Caco-2 (cell line): ENCODE measurements around the gene IL9. TPM values are rescaled to one million over a fixed set of nuclear protein-coding genes. Genes with fewer than 3 reads are reported as not detected.

ENCODE experiments used
- BruUV-seq: library from RNA; stranded (reverse); fragments of 400-500 nt; replicated peaks from 2 replicates; lab custom pipeline; 2021; lab: Mats Ljungman, UMichigan
- CTCF ChIA-PET: fragments of 300-600 bp; sonication (Branson Sonifier 250); formaldehyde crosslinking; loops from one replicate; lab custom pipeline; 2022; ENCODE audit warnings: antibody characterized with exemption; lab: Charles Lee
- POLR2A ChIA-PET: fragments of 300-600 bp; sonication (Branson Sonifier 250); formaldehyde crosslinking; loops from one replicate; lab custom pipeline; 2022; ENCODE audit warnings: antibody characterized with exemption; lab: Charles Lee
- DNase-seq, 2 experiments: peaks; one replicate each; pipeline versions ENCODE4 v3.0.0 to v3.0.0-alpha.2; 2020 to 2022
- H3K27me3 ChIP-seq: replicated peaks from 2 replicates; pipeline ENCODE4 v1.6.0; 2011; ENCODE audit warnings: low read length; ENCODE audit not compliant: control insufficient read depth, insufficient read depth
- H3K36me3 ChIP-seq: 2 replicates; pipeline ENCODE4 v1.5.1; 2011; ENCODE audit warnings: low read length; ENCODE audit not compliant: control insufficient read depth, insufficient read depth
- H3K4me1 ChIP-seq: fragments of 250-450 bp; sonication (Bioruptor Pico); 2 replicates; pipeline ENCODE4 v1.5.1; 2020; ENCODE audit warnings: mild to moderate bottlenecking
- H3K4me3 ChIP-seq: 2 replicates; pipeline ENCODE4 v1.5.1; 2011; ENCODE audit warnings: low read depth, mild to moderate bottlenecking, control low read depth, low read length
- H3K9me3 ChIP-seq: fragments of 250-450 bp; sonication (Bioruptor Pico); 2 replicates; pipeline ENCODE4 v1.5.1; 2020; ENCODE audit warnings: mild to moderate bottlenecking, moderate library complexity
- H3K27ac Mint-ChIP-seq: one replicate; pipeline ENCODE4 v1.8.0; 2022; ENCODE audit warnings: mixed read lengths; ENCODE audit not compliant: unreplicated experiment
- H3K27me3 Mint-ChIP-seq: one replicate; pipeline ENCODE4 v1.8.0; 2022; ENCODE audit warnings: mixed read lengths; ENCODE audit not compliant: insufficient read depth, unreplicated experiment
- H3K36me3 Mint-ChIP-seq: one replicate; pipeline ENCODE4 v1.8.0; 2022; ENCODE audit warnings: mild to moderate bottlenecking, mixed read lengths; ENCODE audit not compliant: insufficient read depth, unreplicated experiment
- H3K4me1 Mint-ChIP-seq: one replicate; pipeline ENCODE4 v1.8.0; 2022; ENCODE audit warnings: low read depth, mixed read lengths; ENCODE audit not compliant: unreplicated experiment
- H3K4me3 Mint-ChIP-seq: one replicate; pipeline ENCODE4 v1.8.0; 2022; ENCODE audit warnings: mild to moderate bottlenecking, moderate library complexity, mixed read lengths; ENCODE audit not compliant: unreplicated experiment
- H3K9me3 Mint-ChIP-seq: one replicate; pipeline ENCODE4 v1.8.0; 2022; ENCODE audit warnings: mixed read lengths; ENCODE audit not compliant: unreplicated experiment
- CTCF ChIP-seq, 2 experiments: fragments of 200-600 bp in 1 of 2; IDR thresholded peaks; 1 replicate in 1 of 2; 2 replicates in 1 of 2; pipeline versions ENCODE4 v1.5.1 to v1.8.0; 2011 to 2022; ENCODE audit warnings: antibody characterized with exemption in 1 of 2, control low read depth in 1 of 2, inconsistent platforms in 1 of 2, low read depth in 1 of 2, low read length in 1 of 2, mild to moderate bottlenecking in 1 of 2, moderate library complexity in 1 of 2; ENCODE audit not compliant: insufficient read depth in 1 of 2, severe bottlenecking in 1 of 2, unreplicated experiment in 1 of 2
- intact Hi-C: fragments of 100-400 bp; cut with micrococcal nuclease; formaldehyde crosslinking; loops from one replicate; pipeline ENCODE4 v1.10.0; 2022; ENCODE audit not compliant: unreplicated experiment
- total RNA-seq: library from RNA; stranded (reverse); gene quantifications from 2 replicates; pipeline ENCODE4 v1.2.3, GENCODE V29; 2022

IL9 gene
- total RNA-seq, 1 experiment from 2014 or later = not detected

DNA sequence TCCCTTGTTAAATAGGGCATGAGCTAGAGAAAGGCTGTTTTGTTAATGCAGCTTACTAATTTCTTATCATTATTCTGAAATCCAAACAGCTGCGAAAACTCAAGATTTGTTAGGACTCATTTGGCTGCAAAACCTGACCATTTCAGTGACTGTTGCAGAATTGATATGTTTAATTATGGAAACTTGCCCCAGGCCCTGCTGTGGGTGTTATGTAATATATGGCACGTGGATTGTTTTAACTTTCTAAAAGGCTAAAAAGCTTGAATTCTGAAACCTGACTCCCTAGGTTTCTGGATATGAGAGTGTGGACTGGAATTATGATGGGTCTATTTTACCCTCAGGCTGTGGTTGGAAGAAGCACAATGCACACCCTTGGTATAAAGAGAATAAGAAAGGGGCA, 4.4 kb downstream of the IL9 start:
- CTCF ChIA-PET = interaction anchor here (0.6 to 1.5 kb wide), 4 partner anchors 56 to 393 kb away, joined by 3 to 4 read pairs (median 3); no protein-coding TSS in a partner anchor
- intact Hi-C loops = no loop called here
- 0 out of 2 replicates have a peak, but pooled peaks cover 5% of the 10 kb centered on the region for H3K9me3 ChIP-seq
- DNase-seq = no peak
- Mint-ChIP-seq H3K9me3 (no peaks in the 10 kb centered on the region), H3K27ac (no peak overlapping the region), H3K4me1 (peaks cover 25% of the 10 kb centered on the region), H3K36me3 (peaks cover 6% of the 10 kb centered on the region), H3K4me3 (no peak overlapping the region), H3K27me3 (no peaks in the 10 kb centered on the region)
- no peaks in the 10 kb centered on the region for H3K36me3 ChIP-seq
- TF ChIP-seq CTCF (IDR thresholded peaks at IDR 0.05; ENCODE audit: insufficient read depth in 1 of 2, low read depth in 1 of 2, low read length in 1 of 2, severe bottlenecking in 1 of 2, unreplicated experiment in 1 of 2) = no peak
- no TSS peak for BruUV-seq
- H3K27me3 ChIP-seq = no peaks in the 10 kb centered on the region
- POLR2A ChIA-PET = interaction anchor here (0.6 kb wide), 1 partner anchor 332 kb away, joined by 4 read pairs; no protein-coding TSS in a partner anchor
- H3K4me3 ChIP-seq = no peak overlapping the region
- peaks cover 28% of the 10 kb centered on the region for H3K4me1 ChIP-seq

DNA sequence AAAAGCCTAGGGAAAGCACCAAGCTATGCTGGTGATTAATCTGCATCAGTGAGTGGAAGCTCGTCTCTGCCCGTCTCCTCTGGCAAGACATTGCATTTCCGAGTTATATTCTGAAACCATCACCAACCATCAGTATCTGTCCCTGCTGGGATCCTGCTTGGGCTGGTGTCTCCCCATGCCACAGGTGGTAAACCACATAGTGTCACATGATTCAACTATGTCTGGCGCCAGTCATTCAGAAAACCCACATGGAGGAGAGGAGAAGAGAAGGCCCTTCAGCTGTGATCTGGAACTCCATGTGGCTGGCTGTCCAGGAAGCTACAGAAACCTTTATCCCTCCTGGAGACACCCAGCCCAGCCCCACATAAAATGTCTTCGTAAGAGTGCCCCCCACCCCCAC, 4.8 kb downstream of the IL9 start:
- CTCF ChIA-PET = interaction anchor here (1.2 to 1.5 kb wide), 3 partner anchors 56 to 337 kb away, joined by 3 to 4 read pairs (median 3); no protein-coding TSS in a partner anchor
- intact Hi-C loops = no loop called here
- no peaks in the 10 kb centered on the region for H3K36me3 ChIP-seq
- Mint-ChIP-seq H3K4me1 (peaks cover 24% of the 10 kb centered on the region), H3K27me3 (no peaks in the 10 kb centered on the region), H3K36me3 (peaks cover 6% of the 10 kb centered on the region), H3K4me3 (no peak overlapping the region), H3K27ac (no peak overlapping the region), H3K9me3 (no peaks in the 10 kb centered on the region)
- H3K4me1 ChIP-seq = peaks cover 28% of the 10 kb centered on the region
- H3K9me3 ChIP-seq = 0 out of 2 replicates have a peak, but pooled peaks cover 5% of the 10 kb centered on the region
- no peaks in the 10 kb centered on the region for H3K27me3 ChIP-seq
- H3K4me3 ChIP-seq = no peak overlapping the region
- DNase-seq = no peak
- POLR2A ChIA-PET = interaction anchor here (0.6 kb wide), 1 partner anchor 332 kb away, joined by 4 read pairs; no protein-coding TSS in a partner anchor
- no TSS peak for BruUV-seq
- no peak for TF ChIP-seq CTCF (IDR thresholded peaks at IDR 0.05; ENCODE audit: insufficient read depth in 1 of 2, low read depth in 1 of 2, low read length in 1 of 2, severe bottlenecking in 1 of 2, unreplicated experiment in 1 of 2)

- H3K9me3 ChIP-seq = 0 out of 2 replicates have a peak, but pooled peaks cover 4% of the 10 kb centered on the region
- H3K27me3 ChIP-seq = no peaks in the 10 kb centered on the region
- no peaks in the 10 kb centered on the region for H3K9me3 Mint-ChIP-seq
- intact Hi-C loops = no loop called here
- H3K36me3 Mint-ChIP-seq = peaks cover 6% of the 10 kb centered on the region
- no peak for TF ChIP-seq CTCF (IDR thresholded peaks at IDR 0.05; ENCODE audit: insufficient read depth in 1 of 2, low read depth in 1 of 2, low read length in 1 of 2, severe bottlenecking in 1 of 2, unreplicated experiment in 1 of 2)
- no peaks in the 10 kb centered on the region for H3K36me3 ChIP-seq
- ChIA-PET POLR2A (no interaction called here), CTCF (interaction anchor here (0.7 kb wide), 1 partner anchor 325 kb away, joined by 3 read pairs; no protein-coding TSS in a partner anchor)
- BruUV-seq = no TSS peak
- peaks cover 23% of the 10 kb centered on the region for H3K4me1 ChIP-seq
- DNase-seq = no peak
- H3K4me1 Mint-ChIP-seq = peaks cover 18% of the 10 kb centered on the region
- H3K27me3 Mint-ChIP-seq = no peaks in the 10 kb centered on the region
- no peak overlapping the region for H3K27ac Mint-ChIP-seq
- no peak overlapping the region for H3K4me3 Mint-ChIP-seq
- no peak overlapping the region for H3K4me3 ChIP-seq
These were observed 5.3 kb downstream of the IL9 start for GRCh38 chr5:135890296-135890695.
